Lower lobe of right lung (tissue), 2 donors: ENCODE data around the gene GPR152. TPM values are rescaled to one million over a fixed set of nuclear protein-coding genes. Genes with fewer than 3 reads are reported as not detected.
A peak's percentile ranks its signal among the peaks of the same experiment; 100 is the strongest.

Source experiments
- ATAC-seq, 2 donors: fragments of 200-7000 bp; cut with Tn5 transposase; one replicate each; pipeline ENCODE4 v1.9.1; 2020 to 2022; ENCODE audit warnings: mild to moderate bottlenecking in 2 of 2, moderate library complexity in 2 of 2
- DNase-seq: peaks from one replicate; pipeline ENCODE4 v3.0.0-alpha.2; 2020
- H3K27ac ChIP-seq: fragments of 200-600 bp; one replicate; pipeline ENCODE4 v1.8.0; 2022
- H3K27me3 ChIP-seq: fragments of 200-600 bp; one replicate; pipeline ENCODE4 v1.8.0; 2022; ENCODE audit warnings: low read depth
- H3K36me3 ChIP-seq: fragments of 200-600 bp; one replicate; pipeline ENCODE4 v1.8.0; 2022; ENCODE audit warnings: mild to moderate bottlenecking
- H3K4me1 ChIP-seq: fragments of 200-600 bp; one replicate; pipeline ENCODE4 v1.8.0; 2022
- H3K4me3 ChIP-seq: fragments of 200-600 bp; one replicate; pipeline ENCODE4 v1.8.0; 2022; ENCODE audit warnings: mild to moderate bottlenecking
- H3K9me3 ChIP-seq: fragments of 200-600 bp; one replicate; pipeline ENCODE4 v1.8.0; 2022
- intact Hi-C: fragments of 100-400 bp; cut with DNase I; formaldehyde crosslinking; loops from one replicate; pipeline ENCODE4 v1.11.0; 2022
- total RNA-seq: library from RNA; stranded (reverse); fragmentation: NEBNext Ultra II Directional; extraction: Animal tissue kit (Norgen Biotek cat#: 25700); gene quantifications from one replicate; pipeline ENCODE4 v1.2.1, GENCODE V29; 2021
- TF ChIP-seq, protein P1 (sequence below): fragments of 200-600 bp; IDR thresholded peaks from one replicate; pipeline ENCODE4 v1.8.0; 2022; ENCODE audit warnings: antibody characterized with exemption, mild to moderate bottlenecking
- donor health status: DM: no; HTN: yes; CAD: no; lungs with severe emphysema.

The GPR152 gene
- total RNA-seq, 1 donor from 2014 or later: not detected

- peak overlapping the region; percentile 50 for H3K4me3 ChIP-seq
- peaks cover 19% of the 10 kb centered on the region for H3K4me1 ChIP-seq
- ATAC-seq (no peak), DNase-seq (no peak)
- intact Hi-C loops: no loop called here
- H3K27ac ChIP-seq: no peak overlapping the region
- peaks cover 89% of the 10 kb centered on the region for H3K36me3 ChIP-seq
- TF ChIP-seq, protein P1, sequence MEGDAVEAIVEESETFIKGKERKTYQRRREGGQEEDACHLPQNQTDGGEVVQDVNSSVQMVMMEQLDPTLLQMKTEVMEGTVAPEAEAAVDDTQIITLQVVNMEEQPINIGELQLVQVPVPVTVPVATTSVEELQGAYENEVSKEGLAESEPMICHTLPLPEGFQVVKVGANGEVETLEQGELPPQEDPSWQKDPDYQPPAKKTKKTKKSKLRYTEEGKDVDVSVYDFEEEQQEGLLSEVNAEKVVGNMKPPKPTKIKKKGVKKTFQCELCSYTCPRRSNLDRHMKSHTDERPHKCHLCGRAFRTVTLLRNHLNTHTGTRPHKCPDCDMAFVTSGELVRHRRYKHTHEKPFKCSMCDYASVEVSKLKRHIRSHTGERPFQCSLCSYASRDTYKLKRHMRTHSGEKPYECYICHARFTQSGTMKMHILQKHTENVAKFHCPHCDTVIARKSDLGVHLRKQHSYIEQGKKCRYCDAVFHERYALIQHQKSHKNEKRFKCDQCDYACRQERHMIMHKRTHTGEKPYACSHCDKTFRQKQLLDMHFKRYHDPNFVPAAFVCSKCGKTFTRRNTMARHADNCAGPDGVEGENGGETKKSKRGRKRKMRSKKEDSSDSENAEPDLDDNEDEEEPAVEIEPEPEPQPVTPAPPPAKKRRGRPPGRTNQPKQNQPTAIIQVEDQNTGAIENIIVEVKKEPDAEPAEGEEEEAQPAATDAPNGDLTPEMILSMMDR: no peak
- H3K9me3 ChIP-seq: no peaks in the 10 kb centered on the region
- H3K27me3 ChIP-seq: no peaks in the 10 kb centered on the region
These were observed 16.6 kb downstream of the GPR152 start for GRCh38 chr11:67435727-67436458.

GRCh38 chr11:67435031-67435726 is 17.4 kb downstream of the GPR152 start:
- intact Hi-C loops: no loop called here
- ATAC-seq (no peak), DNase-seq (no peak)
- TF ChIP-seq, protein P1: no peak
- H3K27ac ChIP-seq: peak overlapping the region; percentile 24
- H3K4me1 ChIP-seq: peaks cover 15% of the 10 kb centered on the region
- H3K36me3 ChIP-seq: peaks cover 89% of the 10 kb centered on the region
- H3K4me3 ChIP-seq: peak overlapping the region; percentile 50
- H3K27me3 ChIP-seq: no peaks in the 10 kb centered on the region
- no peaks in the 10 kb centered on the region for H3K9me3 ChIP-seq

DNA sequence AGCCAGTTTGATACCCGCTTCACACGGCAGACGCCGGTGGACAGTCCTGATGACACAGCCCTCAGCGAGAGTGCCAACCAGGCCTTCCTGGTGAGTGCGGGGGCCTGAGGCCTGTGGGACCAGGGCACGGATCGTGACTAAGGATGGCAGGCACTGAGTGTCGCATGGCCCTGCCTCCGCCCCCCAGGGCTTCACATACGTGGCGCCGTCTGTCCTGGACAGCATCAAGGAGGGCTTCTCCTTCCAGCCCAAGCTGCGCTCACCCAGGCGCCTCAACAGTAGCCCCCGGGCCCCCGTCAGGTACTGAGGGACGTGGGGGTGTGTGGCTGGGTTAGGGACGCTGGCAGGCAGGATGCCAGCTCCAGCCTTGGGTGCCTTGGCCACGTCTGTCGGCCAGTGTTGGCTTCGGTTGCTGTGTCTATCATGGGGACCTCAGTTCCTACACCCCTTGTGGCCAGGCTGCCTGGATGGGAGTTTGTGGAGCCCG is 18.1 kb downstream of the GPR152 start:
- intact Hi-C loops: no loop called here
- Histone ChIP-seq H3K27ac (peak overlapping the region; percentile 24), H3K4me1 (peaks cover 15% of the 10 kb centered on the region), H3K9me3 (no peaks in the 10 kb centered on the region), H3K4me3 (peak overlapping the region; percentile 3), H3K36me3 (peaks cover 84% of the 10 kb centered on the region), H3K27me3 (no peaks in the 10 kb centered on the region)
- TF ChIP-seq, protein P1: no peak
- no peak for ATAC-seq
- DNase-seq: no peak

- H3K27ac ChIP-seq: no peak overlapping the region
- intact Hi-C loops: no loop called here
- DNase-seq (no peak), ATAC-seq (no peak)
- peaks cover 17% of the 10 kb centered on the region for H3K4me1 ChIP-seq
- peaks cover 77% of the 10 kb centered on the region for H3K36me3 ChIP-seq
- H3K27me3 ChIP-seq: no peaks in the 10 kb centered on the region
- no peaks in the 10 kb centered on the region for H3K9me3 ChIP-seq
- TF ChIP-seq, protein P1: no peak
- no peak overlapping the region for H3K4me3 ChIP-seq
These were observed 18.8 kb downstream of the GPR152 start for GRCh38 chr11:67433536-67434394.

GRCh38 chr11:67432655-67433349 is 19.7 kb downstream of the GPR152 start:
- H3K9me3 ChIP-seq: no peaks in the 10 kb centered on the region
- no peak overlapping the region for H3K4me3 ChIP-seq
- no peak for DNase-seq
- intact Hi-C loops: no loop called here
- TF ChIP-seq, protein P1: no peak
- no peak overlapping the region for H3K27ac ChIP-seq
- H3K4me1 ChIP-seq: peaks cover 17% of the 10 kb centered on the region
- ATAC-seq: no peak
- no peaks in the 10 kb centered on the region for H3K27me3 ChIP-seq
- H3K36me3 ChIP-seq: peaks cover 67% of the 10 kb centered on the region
